ENCODE data around the gene SPACA7. TPM values are rescaled to one million over a fixed set of nuclear protein-coding genes. Genes with fewer than 3 reads are reported as not detected.

The SPACA7 gene
- total and polyA plus RNA-seq, 5 experiments from 2014 or later, result not detected

GRCh38 chr13:112354330-112355273 is 21.6 kb upstream of the SPACA7 start:
- DNase-seq, result no peak
- peaks cover 0 to 13% (median 0%) of the 10 kb centered on the region in 9 donors for H3K9me3 Mint-ChIP-seq
- peaks cover 0 to 21% (median 10%) of the 10 kb centered on the region in 5 donors for H3K27me3 Mint-ChIP-seq
- no peaks in the 10 kb centered on the region for H3K36me3 Mint-ChIP-seq
- POLR2A ChIA-PET, result no interaction called here
- no peak for ATAC-seq
- H3K27ac Mint-ChIP-seq, result no peak overlapping the region
- no peaks in the 10 kb centered on the region for H3K4me1 Mint-ChIP-seq
- H3K4me3 Mint-ChIP-seq, result no peak overlapping the region

GRCh38 chr13:112355274-112355838 is 20.8 kb upstream of the SPACA7 start:
- Mint-ChIP-seq H3K27me3 (peaks cover 0 to 18% (median 10%) of the 10 kb centered on the region in 5 donors), H3K9me3 (peaks cover 0 to 13% (median 0%) of the 10 kb centered on the region in 9 donors), H3K4me1 (no peaks in the 10 kb centered on the region), H3K4me3 (no peak overlapping the region), H3K27ac (no peak overlapping the region), H3K36me3 (no peaks in the 10 kb centered on the region)
- POLR2A ChIA-PET, result no interaction called here
- ATAC-seq (no peak), DNase-seq (no peak)

- Mint-ChIP-seq H3K36me3 (no peaks in the 10 kb centered on the region), H3K4me1 (no peaks in the 10 kb centered on the region), H3K9me3 (peaks cover 0 to 13% (median 1%) of the 10 kb centered on the region in 9 donors), H3K27ac (no peak overlapping the region), H3K4me3 (no peak overlapping the region), H3K27me3 (peaks cover 0 to 11% (median 5%) of the 10 kb centered on the region in 5 donors)
- DNase-seq (no peak), ATAC-seq (no peak)
- POLR2A ChIA-PET, result no interaction called here
Observed at GRCh38 chr13:112356190-112356589, 20.0 kb upstream of the SPACA7 start.

DNA sequence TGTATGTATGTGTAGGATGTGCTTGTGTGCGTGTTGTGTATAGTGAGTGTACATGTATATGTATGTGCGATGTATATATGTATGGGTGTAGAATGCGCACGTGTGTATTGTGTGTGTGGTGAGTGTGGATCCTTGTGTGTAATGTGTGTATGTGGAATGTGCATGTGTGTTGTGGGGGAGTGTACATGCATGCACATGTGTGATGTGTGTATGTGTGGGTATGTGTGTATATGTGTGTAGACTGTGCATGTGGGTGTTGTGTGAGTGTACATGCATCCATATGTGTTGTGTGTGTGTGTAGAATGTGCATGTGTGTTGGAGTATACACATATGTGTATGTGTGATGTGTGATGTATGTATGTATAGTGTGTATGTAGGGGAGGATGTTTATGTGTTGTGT is 18.0 kb upstream of the SPACA7 start:
- POLR2A ChIA-PET, result no interaction called here
- H3K9me3 Mint-ChIP-seq, result peaks cover 0 to 18% (median 10%) of the 10 kb centered on the region in 9 donors
- no peak for ATAC-seq

GRCh38 chr13:112362021-112362420 is 14.1 kb upstream of the SPACA7 start:
- H3K27me3 Mint-ChIP-seq, result peaks cover 0 to 32% (median 15%) of the 10 kb centered on the region in 5 donors
- peaks cover 0 to 31% (median 18%) of the 10 kb centered on the region in 9 donors for H3K9me3 Mint-ChIP-seq
- POLR2A ChIA-PET, result no interaction called here
- no peak overlapping the region for H3K4me3 Mint-ChIP-seq
- DNase-seq (no peak), ATAC-seq (no peak)
- H3K36me3 Mint-ChIP-seq, result peaks cover 0 to 11% (median 2%) of the 10 kb centered on the region in 3 donors
- H3K4me1 Mint-ChIP-seq, result no peaks in the 10 kb centered on the region
- no peak overlapping the region for H3K27ac Mint-ChIP-seq

More for the DNA sequence above, 18.0 kb upstream of the SPACA7 start:
- H3K27ac Mint-ChIP-seq, result no peak overlapping the region
- peaks cover 0 to 9% (median 0%) of the 10 kb centered on the region in 3 donors for H3K36me3 Mint-ChIP-seq
- H3K4me1 Mint-ChIP-seq, result no peaks in the 10 kb centered on the region
- H3K27me3 Mint-ChIP-seq, result peaks cover 0 to 10% (median 5%) of the 10 kb centered on the region in 5 donors
- DNase-seq, result no peak
- H3K4me3 Mint-ChIP-seq, result no peak overlapping the region

DNA sequence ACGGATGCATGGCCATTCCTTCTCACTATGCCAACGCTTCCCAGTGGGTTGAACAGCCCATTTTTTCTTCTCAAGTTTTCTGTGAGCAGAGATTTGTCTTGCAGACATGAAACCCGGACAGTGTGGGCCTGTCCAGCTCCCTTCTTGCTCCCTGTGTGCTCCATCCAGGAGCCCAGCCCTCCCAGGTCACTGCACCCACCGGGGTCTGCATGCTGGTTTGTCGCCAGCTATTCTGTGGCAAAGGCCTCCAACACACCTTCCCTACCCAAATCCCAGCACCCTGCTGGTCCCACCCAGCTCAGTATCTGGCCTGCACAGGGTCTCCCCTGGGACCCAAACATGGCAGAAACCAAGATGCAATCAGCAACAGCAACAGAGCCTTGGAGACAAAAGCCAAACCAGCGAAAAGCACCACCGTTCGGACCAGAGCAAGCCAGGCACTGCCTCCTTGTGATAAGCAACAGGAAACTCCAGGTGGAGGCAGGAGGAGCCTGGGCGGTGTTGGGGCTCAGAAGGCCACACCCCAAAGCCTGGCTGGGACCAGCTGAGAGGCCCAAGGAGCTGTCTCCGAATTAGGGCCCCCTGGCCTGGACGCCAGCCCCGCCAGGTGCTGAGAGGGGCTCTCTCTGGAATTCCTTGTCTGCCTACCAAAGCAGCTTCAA is 12.2 kb upstream of the SPACA7 start:
- ATAC-seq (no peak), DNase-seq (no peak)
- H3K9me3 Mint-ChIP-seq, result peaks cover 4 to 41% (median 21%) of the 10 kb centered on the region in 9 donors
- peaks cover 0 to 25% (median 5%) of the 10 kb centered on the region in 3 donors for H3K36me3 Mint-ChIP-seq
- H3K4me3 Mint-ChIP-seq, result no peak overlapping the region
- H3K4me1 Mint-ChIP-seq, result no peaks in the 10 kb centered on the region
- peaks cover 3 to 46% (median 21%) of the 10 kb centered on the region in 5 donors for H3K27me3 Mint-ChIP-seq
- POLR2A ChIA-PET, result no interaction called here
- H3K27ac Mint-ChIP-seq, result peak overlapping the region in 1 of 10 donors; percentile 2

DNA sequence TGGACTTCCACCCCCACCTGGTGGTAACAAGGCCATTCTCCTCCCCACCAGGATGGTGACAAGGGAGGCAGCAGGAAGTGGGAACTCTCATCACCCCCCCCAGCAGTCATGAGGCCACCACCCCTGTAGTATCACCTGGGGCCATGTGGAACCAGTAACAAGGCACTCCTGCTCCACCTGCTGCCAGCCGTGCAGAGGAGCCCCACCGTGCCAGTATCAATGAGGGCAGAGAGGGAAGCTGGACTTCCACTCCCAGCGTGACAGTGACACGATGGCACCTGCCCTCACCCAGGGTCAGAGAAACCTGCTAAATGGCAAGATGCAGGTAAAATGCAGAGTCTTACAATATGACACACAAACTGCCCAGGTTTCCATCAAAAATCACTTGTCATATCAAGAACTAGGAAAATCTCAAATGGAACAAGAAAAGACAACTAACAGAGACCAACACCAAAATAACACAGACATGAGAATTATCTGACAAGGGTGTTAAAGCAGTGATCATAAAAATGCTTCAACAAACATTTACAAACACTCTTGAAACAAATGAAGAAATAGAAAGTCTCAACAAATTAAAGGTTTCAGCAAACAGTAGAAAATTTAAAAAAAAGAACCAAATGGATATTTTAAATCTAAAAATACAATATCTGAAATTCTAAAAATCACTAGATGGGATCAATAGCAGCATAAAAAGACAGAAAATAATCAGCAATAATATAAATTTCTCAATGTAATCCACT is 9.1 kb upstream of the SPACA7 start:
- Mint-ChIP-seq H3K36me3 (peaks cover 0 to 17% (median 5%) of the 10 kb centered on the region in 3 donors), H3K9me3 (peaks cover 4 to 30% (median 16%) of the 10 kb centered on the region in 9 donors), H3K4me1 (no peaks in the 10 kb centered on the region), H3K4me3 (no peak overlapping the region), H3K27me3 (peaks cover 5 to 51% (median 26%) of the 10 kb centered on the region in 5 donors), H3K27ac (no peak overlapping the region)
- no peak for ATAC-seq
- DNase-seq, result no peak
- POLR2A ChIA-PET, result no interaction called here

DNA sequence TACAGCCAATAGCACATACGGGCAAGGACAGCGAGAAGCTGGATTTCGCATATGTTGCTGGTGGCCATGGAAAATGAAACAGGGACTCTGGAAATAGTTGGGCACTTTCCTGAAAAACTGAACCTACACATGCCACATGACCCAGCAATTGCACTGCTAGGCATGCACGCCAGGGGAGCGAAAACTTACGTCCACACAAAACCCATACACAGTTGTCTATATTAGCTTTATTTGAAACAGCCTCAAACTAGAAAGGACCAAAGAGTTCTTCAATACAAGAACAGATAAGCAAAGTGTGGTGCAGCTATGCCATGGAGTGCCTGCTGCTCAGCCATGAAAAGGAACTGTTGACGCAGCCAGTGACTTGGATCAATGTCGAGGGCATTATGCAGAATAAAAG is 7.3 kb upstream of the SPACA7 start:
- peaks cover 0 to 16% (median 5%) of the 10 kb centered on the region in 3 donors for H3K36me3 Mint-ChIP-seq
- no peak overlapping the region for H3K27ac Mint-ChIP-seq
- DNase-seq (no peak), ATAC-seq (no peak)
- H3K9me3 Mint-ChIP-seq, result peaks cover 4 to 29% (median 15%) of the 10 kb centered on the region in 9 donors
- H3K4me1 Mint-ChIP-seq, result no peaks in the 10 kb centered on the region
- H3K27me3 Mint-ChIP-seq, result peaks cover 0 to 34% (median 15%) of the 10 kb centered on the region in 5 donors
- POLR2A ChIA-PET, result no interaction called here
- H3K4me3 Mint-ChIP-seq, result no peak overlapping the region

- peaks cover 4 to 24% (median 15%) of the 10 kb centered on the region in 9 donors for H3K9me3 Mint-ChIP-seq
- DNase-seq (no peak), ATAC-seq (no peak)
- no peak overlapping the region for H3K27ac Mint-ChIP-seq
- peaks cover 0 to 21% (median 3%) of the 10 kb centered on the region in 3 donors for H3K36me3 Mint-ChIP-seq
- POLR2A ChIA-PET, result no interaction called here
- H3K4me3 Mint-ChIP-seq, result no peak overlapping the region
- H3K4me1 Mint-ChIP-seq, result no peaks in the 10 kb centered on the region
- peaks cover 0 to 33% (median 9%) of the 10 kb centered on the region in 5 donors for H3K27me3 Mint-ChIP-seq
Observed at GRCh38 chr13:112370311-112370710, 5.8 kb upstream of the SPACA7 start.

DNA sequence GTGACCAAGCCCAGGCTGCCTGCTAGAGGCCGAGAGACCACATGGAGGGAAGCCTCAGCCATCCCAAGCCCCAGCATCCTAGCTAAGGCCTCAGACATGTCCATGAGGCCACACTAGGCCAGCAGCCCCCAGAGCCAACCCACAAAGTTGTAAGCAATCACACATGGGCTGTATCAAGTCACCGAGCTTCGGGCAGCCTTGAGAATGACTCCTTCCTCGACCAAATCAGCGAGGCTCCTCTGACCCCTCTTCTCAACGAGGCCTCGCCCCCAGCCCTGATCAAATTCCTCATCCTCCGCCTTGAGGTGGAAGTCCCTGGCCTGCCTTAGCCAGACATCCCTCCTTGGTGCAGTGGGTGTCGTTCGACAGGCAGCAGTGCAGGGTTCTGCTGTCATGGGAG is 1.9 kb upstream of the SPACA7 start:
- peaks cover 0 to 17% (median 3%) of the 10 kb centered on the region in 9 donors for H3K9me3 Mint-ChIP-seq
- POLR2A ChIA-PET, result no interaction called here
- ATAC-seq (no peak), DNase-seq (no peak)
- H3K4me1 Mint-ChIP-seq, result no peaks in the 10 kb centered on the region
- peaks cover 0 to 14% (median 0%) of the 10 kb centered on the region in 3 donors for H3K36me3 Mint-ChIP-seq
- peaks cover 2 to 40% (median 15%) of the 10 kb centered on the region in 5 donors for H3K27me3 Mint-ChIP-seq
- H3K4me3 Mint-ChIP-seq, result peak overlapping the region in 1 of 10 donors; percentile 30
- H3K27ac Mint-ChIP-seq, result no peak overlapping the region

DNA sequence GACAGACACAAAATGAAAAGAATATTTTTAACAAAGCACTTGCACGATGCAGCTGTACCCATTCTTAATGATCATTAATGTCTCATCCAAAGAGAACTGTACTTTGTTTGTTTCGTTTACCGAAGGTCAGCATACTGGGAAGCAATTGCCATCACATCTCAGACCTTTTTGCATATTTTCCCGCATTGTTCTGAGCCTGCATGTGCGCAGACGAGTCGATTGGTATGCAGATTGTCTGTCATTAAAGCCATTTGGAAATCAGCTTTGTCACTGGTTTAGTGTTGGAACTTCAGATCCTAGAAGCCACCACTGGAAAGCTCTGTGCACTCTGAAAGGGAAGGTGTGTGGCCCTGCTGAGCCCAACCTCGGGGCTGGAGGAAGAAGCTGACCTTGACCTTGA is 15.6 kb downstream of the SPACA7 start:
- POLR2A ChIA-PET, result no interaction called here
- DNase-seq (no peak), ATAC-seq (no peak)
- Mint-ChIP-seq H3K36me3 (no peaks in the 10 kb centered on the region), H3K27ac (peak overlapping the region in 1 of 10 donors; percentile 29), H3K9me3 (no peaks in the 10 kb centered on the region), H3K4me3 (no peak overlapping the region), H3K4me1 (no peaks in the 10 kb centered on the region), H3K27me3 (peaks cover 0 to 22% (median 2%) of the 10 kb centered on the region in 5 donors)

GRCh38 chr13:112392719-112393118 is 16.6 kb downstream of the SPACA7 start:
- no peak for ATAC-seq
- Mint-ChIP-seq H3K27ac (no peak overlapping the region), H3K9me3 (no peaks in the 10 kb centered on the region)

More at GRCh38 chr13:112392719-112393118, 16.6 kb downstream of the SPACA7 start:
- Mint-ChIP-seq H3K36me3 (no peaks in the 10 kb centered on the region), H3K4me1 (no peaks in the 10 kb centered on the region), H3K4me3 (no peak overlapping the region), H3K27me3 (peaks cover 0 to 27% (median 2%) of the 10 kb centered on the region in 5 donors)
- DNase-seq, result no peak
- POLR2A ChIA-PET, result no interaction called here
